CD14-positive monocyte (primary cell): Measurements from ENCODE around the gene LEPROT. TPM values are rescaled to one million over a fixed set of nuclear protein-coding genes. Genes with fewer than 3 reads are reported as not detected.

Experiments used
- DNase-seq, 3 donors: peaks; one replicate each; pipeline ENCODE4 v3.0.0-alpha.2; 2011 to 2022
- H2AFZ ChIP-seq: 2 replicates; pipeline ENCODE4 v1.6.0; 2012; ENCODE audit warnings: mild to moderate bottlenecking, low read depth, low read length, inconsistent platforms; ENCODE audit not compliant: insufficient read depth, poor library complexity, severe bottlenecking
- H3K27ac ChIP-seq, 2 donors: 1 replicate in 1 of 2; 2 replicates in 1 of 2; pipeline ENCODE4 v1.5.1; 2012 to 2013; ENCODE audit warnings: low read length in 2 of 2, control low read depth in 1 of 2, inconsistent platforms in 1 of 2, low read depth in 1 of 2, mild to moderate bottlenecking in 1 of 2
- H3K27me3 ChIP-seq, 2 donors: one replicate each; pipeline versions ENCODE4 v1.6.0 to v1.6.1; 2011 to 2013; ENCODE audit warnings: low read length in 2 of 2; ENCODE audit not compliant: control insufficient read depth in 2 of 2, insufficient read depth in 2 of 2
- H3K36me3 ChIP-seq, 2 donors: replicated peaks in 1 of 2; 1 replicate in 1 of 2; 2 replicates in 1 of 2; pipeline versions ENCODE4 v1.5.1 to v1.6.1; 2012 to 2013; ENCODE audit warnings: low read length in 2 of 2, control low read depth in 1 of 2, inconsistent platforms in 1 of 2, mild to moderate bottlenecking in 1 of 2; ENCODE audit not compliant: insufficient read depth in 2 of 2, control insufficient read depth in 1 of 2
- H3K4me1 ChIP-seq, 2 donors: 1 replicate in 1 of 2; 2 replicates in 1 of 2; pipeline versions ENCODE4 v1.5.1 to v1.6.1; 2012 to 2013; ENCODE audit warnings: low read length in 2 of 2, control low read depth in 1 of 2, inconsistent platforms in 1 of 2, mild to moderate bottlenecking in 1 of 2, moderate library complexity in 1 of 2; ENCODE audit not compliant: insufficient read depth in 2 of 2, control insufficient read depth in 1 of 2
- H3K4me2 ChIP-seq: replicated peaks from 2 replicates; pipeline ENCODE3; 2012; ENCODE audit warnings: low read length, moderate library complexity, mild to moderate bottlenecking; ENCODE audit not compliant: poor library complexity, severe bottlenecking; ENCODE audit errors: extremely low read depth
- H3K4me3 ChIP-seq, 3 experiments: fragments of 200-600 bp in 1 of 3; sonication (generic) in 1 of 3; replicated peaks in 1 of 3; 1 replicate in 2 of 3; 2 replicates in 1 of 3; pipeline ENCODE4 v1.5.1; 2011 to 2013; ENCODE audit warnings: low read length in 3 of 3, mild to moderate bottlenecking in 3 of 3, control low read depth in 2 of 3, low read depth in 2 of 3, inconsistent platforms in 1 of 3, moderate library complexity in 1 of 3
- H3K79me2 ChIP-seq: 2 replicates; pipeline ENCODE4 v1.6.0; 2012; ENCODE audit warnings: mild to moderate bottlenecking, control low read depth, inconsistent platforms, low read length, moderate library complexity; ENCODE audit not compliant: insufficient read depth
- H3K9ac ChIP-seq: 2 replicates; pipeline ENCODE4 v1.6.0; 2017; ENCODE audit warnings: low read length, mild to moderate bottlenecking; ENCODE audit not compliant: insufficient read depth, poor library complexity, severe bottlenecking
- H3K9me3 ChIP-seq, 2 donors: replicated peaks in 1 of 2; 1 replicate in 1 of 2; 2 replicates in 1 of 2; pipeline versions ENCODE4 v1.5.1 to v1.6.1; 2012 to 2013; ENCODE audit warnings: low read length in 2 of 2, control low read depth in 1 of 2; ENCODE audit not compliant: control insufficient read depth in 1 of 2, insufficient read depth in 1 of 2
- H4K20me1 ChIP-seq: 2 replicates; pipeline ENCODE4 v1.6.0; 2012; ENCODE audit warnings: mild to moderate bottlenecking, low read length, control low read depth, moderate library complexity; ENCODE audit not compliant: insufficient read depth
- H3K27ac Mint-ChIP-seq, 7 donors: one replicate each; pipeline ENCODE4 v1.8.0; 2020; ENCODE audit warnings: mild to moderate bottlenecking in 7 of 7, mixed read lengths in 7 of 7, moderate library complexity in 6 of 7, inconsistent platforms in 2 of 7
- H3K27me3 Mint-ChIP-seq, 3 donors: one replicate each; pipeline ENCODE4 v1.8.0; 2021 to 2022; ENCODE audit warnings: low read depth in 3 of 3, mild to moderate bottlenecking in 3 of 3, mixed read lengths in 3 of 3, moderate library complexity in 3 of 3, inconsistent platforms in 1 of 3
- H3K36me3 Mint-ChIP-seq, 2 donors: one replicate each; pipeline ENCODE4 v1.8.0; 2020; ENCODE audit warnings: mixed read lengths in 2 of 2, inconsistent platforms in 1 of 2, mild to moderate bottlenecking in 1 of 2
- H3K4me1 Mint-ChIP-seq: one replicate; pipeline ENCODE4 v1.8.0; 2020; ENCODE audit warnings: mild to moderate bottlenecking, mixed read lengths
- H3K4me3 Mint-ChIP-seq, 2 donors: one replicate each; pipeline ENCODE4 v1.8.0; 2020; ENCODE audit warnings: mild to moderate bottlenecking in 2 of 2, mixed read lengths in 2 of 2, moderate library complexity in 1 of 2
- H3K9me3 Mint-ChIP-seq, 7 donors: one replicate each; pipeline ENCODE4 v1.8.0; 2020 to 2022; ENCODE audit warnings: mixed read lengths in 7 of 7, mild to moderate bottlenecking in 6 of 7, moderate library complexity in 6 of 7, inconsistent platforms in 2 of 7
- WGBS: methylation state at CpG from one replicate; pipeline ENCODE4 v1.1.5; 2013; ENCODE audit warnings: missing lambda C conversion rate; ENCODE audit not compliant: insufficient coverage; 5-methylcytosine and 5-hydroxymethylcytosine counted together
- intact Hi-C, 2 donors: fragments of 100-400 bp; cut with micrococcal nuclease; formaldehyde crosslinking; loops; one replicate each; pipeline versions ENCODE4 v1.15.0 to v1.15.1; 2023
- polyA plus RNA-seq, 3 donors: library from polyadenylated mRNA; depleted of rRNA in 1 of 3; unstranded in 2 of 3; stranded (reverse) in 1 of 3; fragments of 300-500 nt in 2 of 3; fragments of >200 nt in 1 of 3; fragmentation: Illumina TruSeq in 2 of 3; gene quantifications; 1 replicate in 2 of 3; 2 replicates in 1 of 3; pipeline ENCODE4 v1.2.3, GENCODE V29; 2012 to 2021
- TF ChIP-seq, protein P1 (sequence below): fragments of 200-600 bp; IDR thresholded peaks from one replicate; pipeline ENCODE4 v1.8.0; 2022; ENCODE audit warnings: antibody characterized with exemption, mild to moderate bottlenecking

Gene LEPROT
- polyA plus RNA-seq, 3 donors = 56.3 to 75.0 (median 74.7) TPM

DNA sequence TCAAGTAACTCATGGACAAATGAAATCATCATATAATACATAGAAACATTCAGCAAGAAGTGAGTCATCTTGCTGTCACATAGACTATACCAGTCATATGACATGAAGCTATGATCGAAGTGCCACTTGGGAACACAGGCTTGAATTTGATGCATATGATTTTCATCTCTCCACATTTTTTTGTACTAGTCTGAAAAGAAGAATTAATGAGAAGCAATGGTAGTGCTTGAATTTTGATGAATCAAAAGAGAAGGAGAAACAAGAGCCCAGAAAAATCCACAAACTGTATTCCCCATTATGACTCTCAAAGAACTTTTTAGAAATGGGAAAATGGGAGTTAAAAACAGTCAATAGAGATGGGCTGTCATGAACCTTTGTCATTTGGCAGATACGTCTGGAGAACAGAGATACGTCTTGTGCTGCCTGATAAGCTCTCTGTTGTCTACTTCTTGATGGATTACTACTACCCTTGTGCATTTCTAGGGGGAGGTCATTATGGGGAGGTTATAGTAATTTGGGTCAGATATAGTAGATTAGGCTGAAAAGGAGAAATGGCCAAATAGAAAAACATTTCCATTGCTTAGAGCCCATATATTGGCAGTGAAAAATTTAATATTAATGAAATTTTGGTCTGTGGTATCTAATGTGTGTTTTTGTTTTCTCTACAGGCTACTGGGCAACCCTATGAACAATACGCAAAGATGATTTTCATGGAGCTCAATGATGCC, 8.0 kb upstream of the LEPROT start:
- no peak overlapping the region for H3K9ac ChIP-seq
- no peak overlapping the region for H3K4me2 ChIP-seq
- Mint-ChIP-seq H3K27ac (no peak overlapping the region), H3K4me3 (no peak overlapping the region), H3K4me1 (no peaks in the 10 kb centered on the region), H3K9me3 (no peaks in the 10 kb centered on the region), H3K27me3 (peaks cover 0 to 2% (median 0%) of the 10 kb centered on the region in 3 donors), H3K36me3 (no peaks in the 10 kb centered on the region)
- TF ChIP-seq, protein P1, sequence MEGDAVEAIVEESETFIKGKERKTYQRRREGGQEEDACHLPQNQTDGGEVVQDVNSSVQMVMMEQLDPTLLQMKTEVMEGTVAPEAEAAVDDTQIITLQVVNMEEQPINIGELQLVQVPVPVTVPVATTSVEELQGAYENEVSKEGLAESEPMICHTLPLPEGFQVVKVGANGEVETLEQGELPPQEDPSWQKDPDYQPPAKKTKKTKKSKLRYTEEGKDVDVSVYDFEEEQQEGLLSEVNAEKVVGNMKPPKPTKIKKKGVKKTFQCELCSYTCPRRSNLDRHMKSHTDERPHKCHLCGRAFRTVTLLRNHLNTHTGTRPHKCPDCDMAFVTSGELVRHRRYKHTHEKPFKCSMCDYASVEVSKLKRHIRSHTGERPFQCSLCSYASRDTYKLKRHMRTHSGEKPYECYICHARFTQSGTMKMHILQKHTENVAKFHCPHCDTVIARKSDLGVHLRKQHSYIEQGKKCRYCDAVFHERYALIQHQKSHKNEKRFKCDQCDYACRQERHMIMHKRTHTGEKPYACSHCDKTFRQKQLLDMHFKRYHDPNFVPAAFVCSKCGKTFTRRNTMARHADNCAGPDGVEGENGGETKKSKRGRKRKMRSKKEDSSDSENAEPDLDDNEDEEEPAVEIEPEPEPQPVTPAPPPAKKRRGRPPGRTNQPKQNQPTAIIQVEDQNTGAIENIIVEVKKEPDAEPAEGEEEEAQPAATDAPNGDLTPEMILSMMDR = no peak
- H3K4me3 ChIP-seq = no peak overlapping the region
- no peaks in the 10 kb centered on the region for H3K79me2 ChIP-seq
- H3K4me1 ChIP-seq = no peaks in the 10 kb centered on the region
- no peaks in the 10 kb centered on the region for H3K36me3 ChIP-seq
- H2AFZ ChIP-seq = no peak overlapping the region
- no peak for DNase-seq
- H3K9me3 ChIP-seq = no peaks in the 10 kb centered on the region
- no peak overlapping the region for H3K27ac ChIP-seq
- H4K20me1 ChIP-seq = no peaks in the 10 kb centered on the region
- WGBS = 100% methylated on average over 3 of the region's 4 CpGs
- intact Hi-C loops = no loop called here
- H3K27me3 ChIP-seq = no peaks in the 10 kb centered on the region

DNA sequence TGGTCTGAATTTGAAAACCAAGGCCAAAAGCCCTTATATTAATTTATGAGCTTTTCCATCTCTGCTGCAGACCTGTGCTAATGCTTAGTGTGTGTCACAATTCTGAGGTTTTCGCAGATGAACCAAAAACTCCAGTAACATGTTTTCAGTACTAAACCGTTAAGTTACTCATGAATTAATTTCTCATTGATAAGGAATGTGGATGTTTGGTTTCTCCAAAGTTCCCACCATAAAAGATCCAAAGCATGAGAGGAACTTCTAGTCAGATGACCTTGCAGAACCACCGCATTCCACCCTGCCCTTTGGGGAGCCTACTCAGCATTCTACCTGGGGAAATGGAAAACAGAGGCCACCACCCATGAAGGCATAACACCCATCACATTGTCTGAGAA, 7.5 kb upstream of the LEPROT start:
- H3K4me2 ChIP-seq = no peak overlapping the region
- H3K36me3 ChIP-seq = no peaks in the 10 kb centered on the region
- H2AFZ ChIP-seq = no peak overlapping the region
- TF ChIP-seq, protein P1 = no peak
- no peaks in the 10 kb centered on the region for H3K9me3 ChIP-seq
- Mint-ChIP-seq H3K4me3 (no peak overlapping the region), H3K9me3 (no peaks in the 10 kb centered on the region), H3K4me1 (no peaks in the 10 kb centered on the region), H3K36me3 (no peaks in the 10 kb centered on the region), H3K27ac (no peak overlapping the region), H3K27me3 (peaks cover 0 to 2% (median 0%) of the 10 kb centered on the region in 3 donors)
- no CpG with 5 or more reads among the region's 3 CpGs for WGBS
- intact Hi-C loops = no loop called here
- no peaks in the 10 kb centered on the region for H3K4me1 ChIP-seq
- no peak overlapping the region for H3K9ac ChIP-seq
- H3K27ac ChIP-seq = no peak overlapping the region
- H3K79me2 ChIP-seq = no peaks in the 10 kb centered on the region
- H3K27me3 ChIP-seq = no peaks in the 10 kb centered on the region
- no peak overlapping the region for H3K4me3 ChIP-seq
- no peaks in the 10 kb centered on the region for H4K20me1 ChIP-seq
- no peak for DNase-seq
